Stomach (tissue), 4 donors: ENCODE data around the gene SWAP70.

Experiments
- CTCF ChIP-seq, 7 experiments: fragments of 450-650 bp in 4 of 7; fragments of 200-600 bp in 3 of 7; sonication (generic) in 3 of 7; IDR thresholded peaks; one replicate each; pipeline ENCODE4 v1.5.1; 2016 to 2019; ENCODE audit warnings: antibody characterized with exemption in 7 of 7, control low read depth in 2 of 7, mild to moderate bottlenecking in 1 of 7
- EP300 ChIP-seq: sonication (generic); formaldehyde crosslinking; IDR thresholded peaks from one replicate; pipeline ENCODE4 v1.6.1; 2017; ENCODE audit warnings: antibody characterized with exemption

GRCh38 chr11:9651899-9652748, 11.8 kb upstream of the SWAP70 start:
- TF ChIP-seq CTCF (IDR thresholded peaks at IDR 0.05) (no peak), EP300 (no peak)
